ENCODE data around the gene RGS7. TPM values are rescaled to one million over a fixed set of nuclear protein-coding genes. Genes with fewer than 3 reads are reported as not detected.

The RGS7 gene
- total and polyA plus RNA-seq, 2 of the 4 experiments (the other 2 are of a cell fraction) = 0.58 to 0.72 TPM

DNA sequence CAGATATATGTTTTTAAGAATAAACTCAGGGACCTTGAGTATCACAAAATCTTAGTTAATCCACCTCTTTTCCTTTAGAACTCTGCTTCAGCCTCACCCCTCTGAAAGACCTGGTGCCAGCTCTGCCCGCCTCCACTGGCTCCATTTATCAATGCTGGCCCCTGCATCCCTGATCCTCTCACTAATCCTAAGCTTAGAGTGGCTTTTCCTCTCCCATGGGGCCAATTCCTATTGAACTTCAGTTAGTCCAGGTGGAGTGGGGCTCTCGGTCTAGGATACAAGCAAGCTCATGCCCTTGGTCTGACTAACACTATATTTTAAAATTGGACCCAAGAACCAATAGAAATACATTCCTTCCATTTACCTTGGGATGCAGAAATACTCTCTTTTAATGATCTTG, 87.0 kb downstream of the RGS7 start:
- ChIA-PET POLR2A (ENCODE audit: unreplicated experiment) (no interaction called here), CTCF (no interaction called here)
- H2BK5ac ChIP-seq (ENCODE audit: low read depth, low read length, poor library complexity, severe bottlenecking) = no peak overlapping the region
- no CpG with 5 or more reads among the region's 2 CpGs for WGBS, 2 experiments (ENCODE audit: extremely low coverage in 2 of 2, insufficient read length in 1 of 2)
- no peak overlapping the region for H2AFZ ChIP-seq (replicated peaks; ENCODE audit: low read length, poor library complexity)
- H3K9me1 ChIP-seq (ENCODE audit: insufficient read depth, low read length) = no peaks in the 10 kb centered on the region
- H3K9ac ChIP-seq (ENCODE audit: low read depth, low read length) = no peak overlapping the region
- H3K18ac ChIP-seq (ENCODE audit: low read depth, low read length) = no peak overlapping the region
- no peak overlapping the region for H4K5ac ChIP-seq (ENCODE audit: low read depth, low read length)
- no peaks in the 10 kb centered on the region for H3K36me3 ChIP-seq (ENCODE audit: control insufficient read depth, insufficient read depth, low read length)
- no peak overlapping the region for H2BK15ac ChIP-seq (ENCODE audit: low read depth, low read length)
- H3K27me3 ChIP-seq (ENCODE audit: control insufficient read depth, insufficient read depth, low read length) = no peaks in the 10 kb centered on the region
- H3K4me1 ChIP-seq (ENCODE audit: control insufficient read depth, insufficient read depth, low read length) = no peaks in the 10 kb centered on the region
- no TSS peak for BruUV-seq (replicated peaks)
- no peak overlapping the region for H2BK120ac ChIP-seq (ENCODE audit: low read depth, low read length)
- no peak for TF ChIP-seq CEBPB (IDR thresholded peaks at IDR 0.05; ENCODE audit: low read depth, low read length)
- TF ChIP-seq, protein P1, sequence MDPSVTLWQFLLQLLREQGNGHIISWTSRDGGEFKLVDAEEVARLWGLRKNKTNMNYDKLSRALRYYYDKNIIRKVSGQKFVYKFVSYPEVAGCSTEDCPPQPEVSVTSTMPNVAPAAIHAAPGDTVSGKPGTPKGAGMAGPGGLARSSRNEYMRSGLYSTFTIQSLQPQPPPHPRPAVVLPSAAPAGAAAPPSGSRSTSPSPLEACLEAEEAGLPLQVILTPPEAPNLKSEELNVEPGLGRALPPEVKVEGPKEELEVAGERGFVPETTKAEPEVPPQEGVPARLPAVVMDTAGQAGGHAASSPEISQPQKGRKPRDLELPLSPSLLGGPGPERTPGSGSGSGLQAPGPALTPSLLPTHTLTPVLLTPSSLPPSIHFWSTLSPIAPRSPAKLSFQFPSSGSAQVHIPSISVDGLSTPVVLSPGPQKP (IDR thresholded peaks at IDR 0.05; ENCODE audit: borderline replicate concordance, low read depth, low read length) = no peak
- no peak for TF ChIP-seq MAZ (IDR thresholded peaks at IDR 0.05; ENCODE audit: borderline replicate concordance, low read depth, low read length)
- no peak for TF ChIP-seq CHD1 (IDR thresholded peaks at IDR 0.05; ENCODE audit: low read depth, low read length)
- no peak for TF ChIP-seq RCOR1 (IDR thresholded peaks at IDR 0.05; ENCODE audit: insufficient replicate concordance, low read length)
- TF ChIP-seq RFX5 (IDR thresholded peaks at IDR 0.05; ENCODE audit: low read depth, low read length) = no peak
- no peak for TF ChIP-seq POLR2A (IDR thresholded peaks at IDR 0.05; ENCODE audit: low read depth, low read length)
- TF ChIP-seq RAD21 (IDR thresholded peaks at IDR 0.05; ENCODE audit: low read length) = no peak
- no peak for TF ChIP-seq FOS (IDR thresholded peaks at IDR 0.05; ENCODE audit: low read depth, low read length)
- no peak for ATAC-seq (ENCODE audit: low read depth)
- H3K14ac ChIP-seq (replicated peaks; ENCODE audit: low read depth, low read length) = no peak overlapping the region
- H2AK9ac ChIP-seq (replicated peaks; ENCODE audit: low read depth, low read length, poor library complexity) = no peak overlapping the region
- no peak for DNase-seq
- H3K23ac ChIP-seq (ENCODE audit: low read depth, low read length) = no peak overlapping the region
- peaks cover 18% of the 10 kb centered on the region for H3K9me3 ChIP-seq (ENCODE audit: control insufficient read depth, insufficient read depth, low read length)
- H3K79me1 ChIP-seq (ENCODE audit: low read depth in 1 of 2, low read length in 2 of 2) = no peaks in the 10 kb centered on the region
- H2AK5ac ChIP-seq (ENCODE audit: low read depth, low read length) = no peak overlapping the region
- no peak overlapping the region for H3K56ac ChIP-seq (ENCODE audit: extremely low read depth, insufficient read depth, low read length)
- H3K27ac ChIP-seq (ENCODE audit: insufficient read depth, low read length) = no peak overlapping the region
- no peaks in the 10 kb centered on the region for H4K20me1 ChIP-seq (ENCODE audit: insufficient read depth, low read length)
- H3K4me3 ChIP-seq (ENCODE audit: insufficient read depth, low read depth, low read length) = no peak overlapping the region
- dilution Hi-C loops (cut with HindIII; ENCODE audit: low sequenced_read_pairs, unreplicated experiment) (no loop called here), in situ Hi-C loops (cut with MboI; ENCODE audit: low sequenced_read_pairs) (no loop called here), intact Hi-C loops (cut with micrococcal nuclease) (no loop called here)
- H3K4ac ChIP-seq (ENCODE audit: low read depth, low read length) = no peak overlapping the region
- H2BK20ac ChIP-seq (ENCODE audit: low read depth, low read length) = no peak overlapping the region
- H4K91ac ChIP-seq (ENCODE audit: insufficient read depth, low read depth, low read length) = no peak overlapping the region
- H3K4me2 ChIP-seq (ENCODE audit: low read depth, low read length) = no peak overlapping the region
- H4K8ac ChIP-seq (ENCODE audit: low read depth in 2 of 2, low read length in 2 of 2) = no peak overlapping the region

Data from IMR-90 (cell line).